Fibroblast of lung (primary cell): ENCODE data around the gene TSHZ3. TPM values are rescaled to one million over a fixed set of nuclear protein-coding genes. Genes with fewer than 3 reads are reported as not detected.
A peak's percentile ranks its signal among the peaks of the same experiment; 100 is the strongest.

Experiments
- DNase-seq, 2 donors: peaks; one replicate each; pipeline versions ENCODE4 v3.0.0 to v3.0.0-alpha.2; 2010; ENCODE audit warnings: low read depth in 2 of 2
- H2AFZ ChIP-seq: 2 replicates; pipeline ENCODE4 v1.5.1; 2012; ENCODE audit warnings: low read length, control low read depth, inconsistent platforms
- H3K27ac ChIP-seq: 2 replicates; pipeline ENCODE4 v1.5.1; 2011; ENCODE audit warnings: low read length, control low read depth; ENCODE audit not compliant: insufficient read depth
- H3K27me3 ChIP-seq: 2 replicates; pipeline ENCODE4 v1.5.1; 2011; ENCODE audit warnings: mild to moderate bottlenecking, low read length; ENCODE audit not compliant: control insufficient read depth, insufficient read depth
- H3K36me3 ChIP-seq: 2 replicates; pipeline ENCODE4 v1.5.1; 2011; ENCODE audit warnings: low read length; ENCODE audit not compliant: control insufficient read depth, insufficient read depth
- H3K4me1 ChIP-seq: 2 replicates; pipeline ENCODE4 v1.5.1; 2011; ENCODE audit warnings: low read length; ENCODE audit not compliant: control insufficient read depth, insufficient read depth; ENCODE audit errors: extremely low read depth
- H3K4me2 ChIP-seq: 2 replicates; pipeline ENCODE4 v1.5.1; 2011; ENCODE audit warnings: low read length, control low read depth; ENCODE audit not compliant: insufficient read depth; ENCODE audit errors: extremely low read depth
- H3K4me3 ChIP-seq, 4 experiments: fragments of 200-600 bp in 1 of 4; sonication (generic) in 1 of 4; replicated peaks in 1 of 4; 2 replicates each; pipeline ENCODE4 v1.5.1; 2011 to 2016; ENCODE audit warnings: low read length in 4 of 4, low read depth in 3 of 4, mild to moderate bottlenecking in 3 of 4, control low read depth in 2 of 4, inconsistent platforms in 1 of 4, mixed read lengths in 1 of 4; ENCODE audit not compliant: insufficient read depth in 1 of 4; ENCODE audit errors: control extremely low read depth in 1 of 4
- H3K79me2 ChIP-seq: 2 replicates; pipeline ENCODE4 v1.5.1; 2012; ENCODE audit warnings: mild to moderate bottlenecking, low read length, inconsistent platforms; ENCODE audit not compliant: control insufficient read depth, insufficient read depth
- H3K9ac ChIP-seq: 2 replicates; pipeline ENCODE4 v1.5.1; 2011; ENCODE audit warnings: mild to moderate bottlenecking, low read length, control low read depth; ENCODE audit not compliant: insufficient read depth
- H3K9me3 ChIP-seq: 2 replicates; pipeline ENCODE4 v1.5.1; 2012; ENCODE audit warnings: low read depth, low read length; ENCODE audit not compliant: control insufficient read depth, insufficient read depth
- H4K20me1 ChIP-seq: 2 replicates; pipeline ENCODE4 v1.5.1; 2011; ENCODE audit warnings: low read length; ENCODE audit not compliant: control insufficient read depth, insufficient read depth; ENCODE audit errors: extremely low read depth
- EZH2 ChIP-seq: IDR thresholded peaks from 2 replicates; pipeline ENCODE4 v1.5.1; 2012; ENCODE audit warnings: low read length, control low read depth, mild to moderate bottlenecking; ENCODE audit errors: missing control alignments
- polyA plus RNA-seq, 2 donors: library from polyadenylated mRNA; depleted of rRNA in 1 of 2; stranded (reverse) in 1 of 2; unstranded in 1 of 2; fragments of >200 nt; gene quantifications; 2 replicates each; pipeline ENCODE4 v1.2.1, GENCODE V29; 2011 to 2012; ENCODE audit warnings: missing spikeins in 1 of 2
- total RNA-seq: library from RNA; depleted of rRNA; stranded (reverse); fragments of >200 nt; gene quantifications from 2 replicates; pipeline ENCODE4 v1.2.1, GENCODE V29; 2014
- TF ChIP-seq, protein P1 (sequence below), 2 donors: IDR thresholded peaks in 1 of 2; conservative IDR thresholded peaks in 1 of 2; 1 replicate in 1 of 2; 2 replicates in 1 of 2; pipeline ENCODE4 v1.5.1; 2011 to 2012; ENCODE audit warnings: low read length in 2 of 2, control low read depth in 1 of 2, inconsistent platforms in 1 of 2, low read depth in 1 of 2, mild to moderate bottlenecking in 1 of 2

Gene TSHZ3
- total and polyA plus RNA-seq, 2 donors (not counting 1 experiment from before 2014, with no cell fraction given), result 7.0 to 17.3 TPM

- Histone ChIP-seq H3K27ac (no peak overlapping the region), H2AFZ (no peak overlapping the region), H3K4me2 (no peak overlapping the region), H3K36me3 (no peaks in the 10 kb centered on the region), H3K4me1 (peaks cover 4% of the 10 kb centered on the region), H3K4me3 (no peak overlapping the region), H4K20me1 (no peaks in the 10 kb centered on the region), H3K79me2 (peaks cover 9% of the 10 kb centered on the region), H3K9ac (no peak overlapping the region), H3K9me3 (no peaks in the 10 kb centered on the region), H3K27me3 (no peaks in the 10 kb centered on the region)
- DNase-seq, result no peak
- TF ChIP-seq, protein P1, sequence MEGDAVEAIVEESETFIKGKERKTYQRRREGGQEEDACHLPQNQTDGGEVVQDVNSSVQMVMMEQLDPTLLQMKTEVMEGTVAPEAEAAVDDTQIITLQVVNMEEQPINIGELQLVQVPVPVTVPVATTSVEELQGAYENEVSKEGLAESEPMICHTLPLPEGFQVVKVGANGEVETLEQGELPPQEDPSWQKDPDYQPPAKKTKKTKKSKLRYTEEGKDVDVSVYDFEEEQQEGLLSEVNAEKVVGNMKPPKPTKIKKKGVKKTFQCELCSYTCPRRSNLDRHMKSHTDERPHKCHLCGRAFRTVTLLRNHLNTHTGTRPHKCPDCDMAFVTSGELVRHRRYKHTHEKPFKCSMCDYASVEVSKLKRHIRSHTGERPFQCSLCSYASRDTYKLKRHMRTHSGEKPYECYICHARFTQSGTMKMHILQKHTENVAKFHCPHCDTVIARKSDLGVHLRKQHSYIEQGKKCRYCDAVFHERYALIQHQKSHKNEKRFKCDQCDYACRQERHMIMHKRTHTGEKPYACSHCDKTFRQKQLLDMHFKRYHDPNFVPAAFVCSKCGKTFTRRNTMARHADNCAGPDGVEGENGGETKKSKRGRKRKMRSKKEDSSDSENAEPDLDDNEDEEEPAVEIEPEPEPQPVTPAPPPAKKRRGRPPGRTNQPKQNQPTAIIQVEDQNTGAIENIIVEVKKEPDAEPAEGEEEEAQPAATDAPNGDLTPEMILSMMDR (conservative IDR thresholded peaks at IDR 0.05 in 1 of 2, IDR thresholded peaks at IDR 0.05 in 1 of 2; ENCODE audit: low read depth in 1 of 2, low read length in 2 of 2), result no peak
- TF ChIP-seq EZH2, result no peak
Observed at GRCh38 chr19:31354316-31354715, 5.1 kb upstream of the TSHZ3 start.

DNA sequence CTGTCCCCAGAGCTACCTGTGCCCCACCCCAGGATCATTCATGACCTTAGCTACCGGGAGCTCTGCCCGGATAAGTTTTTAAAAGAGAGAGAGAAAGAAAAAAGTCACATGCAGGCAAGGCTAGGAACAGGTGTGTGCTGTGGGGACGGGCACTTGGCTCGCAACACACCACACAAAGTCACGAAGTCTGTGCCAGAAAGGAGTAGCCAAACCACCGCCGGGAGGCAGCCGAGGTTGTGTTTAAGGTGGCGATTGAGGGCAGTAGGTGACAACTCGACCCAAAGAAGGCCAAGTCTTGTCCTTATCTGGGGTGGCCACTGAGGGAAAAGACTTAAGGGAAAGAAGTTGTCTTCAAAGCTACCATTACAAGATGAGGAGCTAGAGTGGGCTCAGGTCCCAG is 4.6 kb upstream of the TSHZ3 start:
- Histone ChIP-seq H3K4me1 (peaks cover 4% of the 10 kb centered on the region), H3K36me3 (no peaks in the 10 kb centered on the region), H3K27ac (no peak overlapping the region), H3K79me2 (peaks cover 9% of the 10 kb centered on the region), H3K4me2 (no peak overlapping the region), H3K9me3 (no peaks in the 10 kb centered on the region), H3K27me3 (no peaks in the 10 kb centered on the region), H3K9ac (no peak overlapping the region), H4K20me1 (no peaks in the 10 kb centered on the region), H2AFZ (no peak overlapping the region), H3K4me3 (no peak overlapping the region)
- TF ChIP-seq, protein P1 (conservative IDR thresholded peaks at IDR 0.05 in 1 of 2, IDR thresholded peaks at IDR 0.05 in 1 of 2; ENCODE audit: low read depth in 1 of 2, low read length in 2 of 2), result no peak
- TF ChIP-seq EZH2, result no peak
- no peak for DNase-seq

GRCh38 chr19:31352782-31353651 is 3.8 kb upstream of the TSHZ3 start:
- no peak overlapping the region for H2AFZ ChIP-seq
- peak overlapping the region in 1 of 4 experiments; percentile 79 for H3K4me3 ChIP-seq
- H3K79me2 ChIP-seq, result peaks cover 16% of the 10 kb centered on the region
- H3K4me1 ChIP-seq, result peaks cover 4% of the 10 kb centered on the region
- no peak for TF ChIP-seq EZH2
- H3K4me2 ChIP-seq, result no peak overlapping the region
- H3K27me3 ChIP-seq, result no peaks in the 10 kb centered on the region
- peak in 1 of 2 donors; percentile 19 for DNase-seq
- H3K36me3 ChIP-seq, result no peaks in the 10 kb centered on the region
- H3K9ac ChIP-seq, result no peak overlapping the region
- H3K9me3 ChIP-seq, result no peaks in the 10 kb centered on the region
- H4K20me1 ChIP-seq, result no peaks in the 10 kb centered on the region
- no peak overlapping the region for H3K27ac ChIP-seq
